HG03139 (cell line): ENCODE data around the gene HTR4.
"Not testable (repeated sequence)": the region's sequence is repeated elsewhere in the genome, so short reads cannot be mapped to it uniquely, and the experiment has no call there.

Experiments
- ATAC-seq: cut with Tn5 transposase; IDR thresholded peaks from one replicate; pipeline ENCODE4 v1.9.1; 2021; ENCODE audit not compliant: unreplicated experiment

The HTR4 gene

GRCh38 chr5:148483750-148484149 is 170.6 kb downstream of the HTR4 start:
- ATAC-seq = no peak

DNA sequence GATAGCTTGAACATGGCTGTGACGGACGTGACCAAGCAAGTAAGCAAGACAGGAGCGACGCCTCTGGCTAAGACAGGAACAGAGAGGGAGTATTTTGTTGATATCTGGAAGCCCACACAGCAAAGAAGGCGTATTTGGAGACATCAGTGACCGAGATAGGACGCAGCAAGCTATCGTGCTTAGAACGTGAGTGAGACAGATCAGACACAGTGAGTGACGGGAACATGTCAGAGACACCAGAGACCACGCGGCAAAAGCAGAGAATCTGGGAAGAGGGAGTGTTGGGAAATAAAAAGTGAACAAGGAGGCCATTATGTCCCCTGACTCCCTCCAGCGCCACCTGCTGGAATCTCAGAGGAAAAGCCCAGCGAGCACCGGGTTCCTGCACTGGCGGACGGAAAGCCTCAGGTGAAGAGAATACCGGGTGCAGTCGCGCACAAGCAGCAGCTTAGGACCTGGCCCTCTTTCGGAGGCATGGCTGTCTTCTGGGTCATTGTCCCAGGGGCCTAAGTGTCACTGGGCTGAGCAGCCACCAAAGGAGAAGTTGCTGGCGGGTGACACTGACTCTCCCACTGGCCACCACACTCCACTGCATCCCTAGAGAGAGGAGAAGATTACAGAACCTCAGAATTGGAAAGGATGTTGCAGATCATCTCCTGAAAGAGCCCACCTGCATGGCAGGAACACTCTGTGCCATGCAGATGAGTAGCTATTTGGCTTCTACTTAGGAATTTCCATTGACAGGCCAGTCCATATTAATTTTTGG is 171.4 kb downstream of the HTR4 start:
- peak; percentile 91 for ATAC-seq

GRCh38 chr5:148482196-148482595 is 172.1 kb downstream of the HTR4 start:
- no peak for ATAC-seq

DNA sequence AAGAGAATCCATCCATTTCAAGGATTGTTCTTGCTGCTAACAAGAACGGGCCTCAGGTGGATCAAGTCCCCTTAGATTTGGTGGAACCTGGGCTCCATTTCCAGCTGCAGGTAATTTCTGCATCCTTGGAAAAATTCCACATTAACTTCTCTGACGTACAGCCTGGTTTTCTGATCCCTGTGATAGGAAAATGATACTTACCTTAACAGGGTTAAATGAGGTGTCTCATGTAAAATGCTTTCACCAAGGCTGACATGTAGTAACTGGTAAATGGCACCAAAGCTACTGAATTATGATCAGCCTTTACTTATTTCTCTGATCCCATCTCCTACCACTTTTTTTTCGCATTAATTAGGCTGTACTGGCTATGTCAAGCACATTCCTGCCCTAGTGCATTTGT is 176.9 kb downstream of the HTR4 start:
- no peak for ATAC-seq

DNA sequence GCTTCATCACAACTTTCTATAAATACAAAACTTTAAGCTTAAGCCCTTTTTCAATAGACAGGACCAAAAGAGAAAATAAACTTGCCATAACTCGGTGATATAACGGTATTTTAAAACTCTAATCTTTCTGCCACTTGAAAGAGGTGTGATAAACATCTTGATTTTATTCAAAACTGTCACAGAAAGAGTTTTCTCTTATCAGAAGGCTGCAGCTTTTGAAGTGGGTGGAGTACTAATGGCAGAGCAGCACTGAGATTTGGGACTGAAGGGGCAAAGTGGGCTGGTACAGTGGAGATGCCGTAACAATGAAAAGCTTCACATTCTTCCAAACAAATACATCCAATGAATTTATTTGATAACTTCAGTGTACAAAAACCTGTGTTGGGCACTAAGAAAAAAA is 178.0 kb downstream of the HTR4 start:
- ATAC-seq = no peak

DNA sequence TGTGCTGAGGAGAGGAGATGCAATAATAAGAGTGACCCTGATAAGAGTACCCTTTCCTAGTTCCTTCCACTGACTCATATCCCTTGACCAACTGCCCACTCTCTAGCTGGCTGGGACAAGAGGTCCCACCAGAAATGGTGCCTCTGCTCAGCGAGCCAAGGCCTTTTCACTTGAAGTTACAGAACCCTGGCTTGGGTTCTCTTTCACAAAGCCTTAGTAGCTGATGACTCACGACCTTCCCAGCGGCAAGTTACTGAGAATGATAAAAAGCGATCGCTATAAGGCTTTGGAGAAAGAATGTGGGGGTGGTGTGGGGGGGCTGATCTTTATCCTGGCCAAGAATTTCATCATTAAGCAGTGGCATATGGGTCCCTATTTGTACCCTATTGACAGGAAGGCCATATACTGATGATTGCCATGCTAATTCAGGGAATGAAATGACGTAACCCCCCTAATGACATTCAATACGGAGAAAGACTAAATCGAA is 180.3 kb downstream of the HTR4 start:
- ATAC-seq = no peak

DNA sequence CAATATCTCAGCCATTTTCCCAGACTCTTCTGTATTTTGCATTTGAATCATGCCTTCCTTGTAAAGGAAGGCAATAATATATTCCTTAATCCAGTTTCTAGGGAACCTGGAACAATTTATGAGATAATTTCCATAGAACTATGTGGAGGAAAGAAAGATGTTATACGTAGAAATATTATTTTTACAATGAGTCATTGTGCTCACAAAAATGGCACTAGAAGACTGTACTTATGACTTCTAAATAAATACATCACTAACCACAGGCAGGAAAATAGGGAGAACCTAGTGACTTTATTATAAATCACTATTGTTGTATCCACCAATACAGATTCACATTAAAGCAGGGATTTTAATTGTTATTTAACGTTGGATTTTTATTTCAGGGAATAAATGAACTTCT is 182.9 kb downstream of the HTR4 start:
- no peak for ATAC-seq

GRCh38 chr5:148469501-148469935 is 184.8 kb downstream of the HTR4 start:
- ATAC-seq = no peak

DNA sequence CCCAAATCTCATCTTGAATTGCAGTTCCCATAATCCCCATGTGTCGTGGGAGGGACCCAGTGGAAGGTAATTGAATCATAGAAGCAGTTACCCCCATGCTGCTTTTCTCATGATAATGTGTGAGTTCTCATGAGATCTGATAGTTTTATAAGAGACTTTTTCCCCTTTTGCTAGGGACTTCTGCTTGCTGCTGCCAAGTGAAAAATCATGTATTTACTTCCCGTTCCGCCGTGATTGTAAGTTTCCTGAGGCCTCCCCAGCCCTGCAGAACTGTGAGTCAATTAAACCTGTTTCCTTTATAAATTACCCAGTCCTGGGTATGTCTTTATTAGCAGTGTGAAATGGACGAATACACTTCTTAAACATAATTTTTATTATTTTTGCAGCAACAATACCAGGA is 185.6 kb downstream of the HTR4 start:
- ATAC-seq = not testable (repeated sequence)

DNA sequence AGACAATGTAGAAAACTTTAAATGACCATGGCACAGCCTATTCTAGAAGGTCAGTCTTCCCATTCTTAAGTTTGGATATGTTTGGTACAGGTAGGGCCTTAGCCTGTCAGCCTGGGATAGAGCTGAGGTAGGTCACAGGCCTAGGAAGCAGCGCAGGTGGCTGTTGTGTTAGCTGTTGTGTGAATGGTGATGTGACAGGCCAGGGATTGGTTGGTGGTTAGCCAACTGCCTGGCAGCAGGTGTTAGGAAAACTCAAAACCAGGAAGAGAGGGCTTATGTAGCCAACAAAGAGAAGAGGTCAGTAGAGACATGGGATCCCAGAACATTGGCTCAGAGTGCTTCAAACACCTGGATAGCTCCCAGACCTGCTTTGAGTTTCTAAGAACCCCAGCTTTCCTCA is 186.4 kb downstream of the HTR4 start:
- ATAC-seq = no peak

DNA sequence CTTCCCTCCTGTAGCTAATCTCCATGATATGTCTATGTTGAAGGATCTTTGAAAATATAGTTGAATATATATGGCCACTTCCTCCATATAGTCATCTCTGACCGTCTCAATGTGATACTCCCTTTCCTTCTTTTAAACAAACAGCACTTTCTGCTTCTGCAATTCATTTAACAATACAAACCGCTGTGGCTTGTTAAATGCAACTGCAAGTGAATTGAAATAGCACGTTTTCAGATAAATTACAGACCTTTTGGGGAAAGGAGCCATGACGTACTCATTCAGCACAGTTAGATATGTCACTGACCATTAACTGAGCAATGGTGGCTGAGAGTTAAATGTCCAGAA is 188.1 kb downstream of the HTR4 start:
- no peak for ATAC-seq

GRCh38 chr5:148465381-148466235 is 188.7 kb downstream of the HTR4 start:
- no peak for ATAC-seq

GRCh38 chr5:148459669-148460068 is 194.7 kb downstream of the HTR4 start:
- no peak for ATAC-seq

- no peak for ATAC-seq
Observed at GRCh38 chr5:148458036-148458888, 196.1 kb downstream of the HTR4 start.

DNA sequence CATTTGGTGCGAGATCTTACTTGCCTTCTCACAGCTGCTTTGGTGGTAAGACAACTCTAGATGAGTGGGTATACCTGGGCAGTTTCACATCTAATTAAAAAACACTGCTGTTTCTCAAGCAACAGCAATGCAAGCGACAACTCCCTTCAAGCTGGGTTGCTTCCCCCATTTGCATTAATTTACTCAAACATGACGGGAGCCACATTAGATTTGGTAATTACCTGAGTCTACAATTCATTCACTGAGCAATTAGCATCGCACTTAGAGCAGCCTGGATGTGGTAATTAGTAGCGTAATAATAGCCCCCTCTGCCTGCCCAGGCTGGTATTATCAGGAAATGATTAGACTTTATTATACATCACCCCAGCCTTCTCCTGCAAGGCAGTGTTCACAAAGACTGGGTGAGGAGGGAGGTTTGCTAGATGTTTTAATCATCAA is 197.1 kb downstream of the HTR4 start:
- peak; percentile 78 for ATAC-seq

GRCh38 chr5:148455185-148455584 is 199.1 kb downstream of the HTR4 start:
- no peak for ATAC-seq

DNA sequence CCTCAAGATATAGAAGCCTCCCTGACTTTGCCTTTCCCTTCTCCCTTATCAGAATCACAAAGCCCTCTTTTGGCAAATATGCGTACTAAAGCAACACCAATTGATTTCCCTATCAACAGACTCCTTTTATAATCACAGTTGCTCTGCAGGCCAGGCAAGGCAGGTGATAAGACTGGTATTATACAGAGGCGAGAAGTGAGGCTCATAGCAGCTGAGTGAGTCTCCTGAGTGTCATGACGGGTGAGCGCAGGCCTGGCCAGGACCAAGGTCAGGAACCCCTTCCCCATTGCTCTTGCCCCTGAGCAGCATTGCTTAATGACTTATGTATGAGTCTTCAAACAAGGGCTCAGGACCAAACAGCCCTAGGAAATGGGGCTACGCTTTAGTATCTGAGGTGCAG is 199.8 kb downstream of the HTR4 start:
- ATAC-seq = no peak

DNA sequence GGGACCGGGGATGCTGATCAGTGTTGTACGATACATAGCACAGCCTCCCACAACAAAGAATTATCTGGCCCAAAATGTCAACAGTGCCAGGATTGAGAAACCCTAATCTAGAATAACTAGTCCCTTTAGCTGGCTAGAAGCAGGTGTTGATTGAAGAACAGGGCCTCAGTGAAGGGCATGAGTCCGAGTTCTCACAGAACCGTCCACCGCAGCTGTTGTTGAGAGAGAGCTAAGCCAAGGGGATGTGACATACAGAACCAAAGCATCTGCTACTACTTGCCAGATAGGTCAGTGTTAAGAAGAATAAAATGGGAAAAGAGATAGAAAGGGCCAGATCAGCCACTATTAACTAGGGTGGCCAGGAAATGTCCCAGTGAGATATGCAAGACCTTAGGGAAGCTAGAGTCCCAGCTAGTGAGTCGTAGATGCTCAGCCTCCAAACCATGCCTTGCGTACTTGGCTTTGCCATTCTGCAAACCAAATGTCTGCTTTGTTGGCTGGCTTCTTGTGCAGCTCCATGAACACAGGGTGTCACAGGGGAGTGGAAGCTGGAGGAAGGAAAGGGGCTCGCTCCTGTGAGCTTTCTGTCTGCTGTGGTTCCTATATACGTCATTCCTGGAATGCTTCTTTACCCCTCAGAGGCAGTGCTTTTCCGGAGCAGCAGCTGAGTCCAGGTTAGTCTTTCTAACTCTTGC is 201.7 kb downstream of the HTR4 start:
- no peak for ATAC-seq

DNA sequence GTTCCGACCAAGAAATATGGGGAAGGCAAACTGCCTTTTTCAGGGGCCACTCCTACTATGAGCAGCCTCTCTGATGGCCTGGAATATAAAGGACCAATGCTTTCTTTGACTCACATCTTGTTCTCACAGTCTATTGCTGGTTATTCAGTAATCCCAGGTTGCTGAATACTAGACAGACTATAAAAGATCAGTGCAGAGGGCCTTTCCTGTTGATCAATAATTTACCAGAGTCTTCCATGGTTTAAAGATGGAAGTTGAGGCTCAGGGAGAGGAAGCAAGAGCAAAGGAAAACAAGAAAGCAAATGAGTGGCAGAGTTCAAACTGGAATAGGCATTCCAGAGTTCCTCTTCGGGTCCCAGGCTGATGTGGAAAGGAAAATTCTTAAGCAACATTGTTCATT is 207.7 kb downstream of the HTR4 start:
- ATAC-seq = no peak

DNA sequence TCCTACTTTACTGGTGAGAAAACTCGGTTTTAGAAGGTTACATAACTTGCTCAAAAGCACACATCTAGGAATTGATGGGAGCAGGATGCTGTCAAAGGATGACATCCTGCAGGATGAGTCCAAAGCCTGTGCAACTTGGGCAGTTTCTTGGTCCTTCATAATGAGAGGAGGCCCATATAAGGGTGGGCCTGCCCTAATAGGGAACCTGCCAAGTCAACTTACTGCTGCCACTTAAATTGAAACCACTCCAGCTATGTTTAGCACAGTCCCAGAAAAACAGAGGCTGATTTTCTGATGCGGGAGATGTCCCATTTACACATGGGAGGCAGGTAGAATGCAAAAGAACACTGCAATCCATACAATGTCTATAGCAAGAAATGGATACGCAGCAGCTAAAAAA is 208.7 kb downstream of the HTR4 start:
- no peak for ATAC-seq

GRCh38 chr5:148443998-148444397 is 210.3 kb downstream of the HTR4 start:
- peak; percentile 68 for ATAC-seq
